ENCODE data around the gene TLR6. TPM values are rescaled to one million over a fixed set of nuclear protein-coding genes. Genes with fewer than 3 reads are reported as not detected.

Gene TLR6
- total and polyA plus RNA-seq, 4 donors, result 0.26 to 2.1 (median 1.3) TPM

DNA sequence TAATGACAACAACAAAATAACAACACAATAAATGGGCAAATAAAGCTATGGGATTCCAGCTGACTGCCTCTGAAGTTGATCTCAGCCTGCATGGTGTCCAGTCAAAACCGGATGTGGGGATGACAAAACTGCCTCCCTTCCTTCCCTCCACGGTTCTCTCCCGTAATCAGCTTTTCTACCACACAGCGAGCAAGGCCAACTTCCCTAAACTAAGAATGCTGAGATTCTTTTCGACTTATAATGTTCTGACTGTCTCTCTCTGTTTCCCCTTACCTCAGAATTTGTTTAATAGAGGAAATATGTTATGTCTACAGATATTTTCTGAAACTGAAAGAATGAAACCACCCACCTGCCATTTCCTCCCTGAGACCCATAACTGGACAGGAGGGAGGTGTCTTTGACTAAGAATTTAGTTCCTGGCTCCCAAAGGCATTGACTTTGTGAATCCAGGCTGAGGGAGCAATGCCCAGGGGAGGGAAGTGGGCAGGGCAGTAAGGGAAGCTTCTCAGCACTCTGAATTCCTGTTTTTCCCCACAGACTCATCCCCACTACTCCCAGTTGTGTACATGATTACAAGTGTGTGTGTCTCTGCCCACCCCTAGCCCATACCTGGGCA is 51.0 kb downstream of the TLR6 start (continued):
- TF ChIP-seq, protein P1, sequence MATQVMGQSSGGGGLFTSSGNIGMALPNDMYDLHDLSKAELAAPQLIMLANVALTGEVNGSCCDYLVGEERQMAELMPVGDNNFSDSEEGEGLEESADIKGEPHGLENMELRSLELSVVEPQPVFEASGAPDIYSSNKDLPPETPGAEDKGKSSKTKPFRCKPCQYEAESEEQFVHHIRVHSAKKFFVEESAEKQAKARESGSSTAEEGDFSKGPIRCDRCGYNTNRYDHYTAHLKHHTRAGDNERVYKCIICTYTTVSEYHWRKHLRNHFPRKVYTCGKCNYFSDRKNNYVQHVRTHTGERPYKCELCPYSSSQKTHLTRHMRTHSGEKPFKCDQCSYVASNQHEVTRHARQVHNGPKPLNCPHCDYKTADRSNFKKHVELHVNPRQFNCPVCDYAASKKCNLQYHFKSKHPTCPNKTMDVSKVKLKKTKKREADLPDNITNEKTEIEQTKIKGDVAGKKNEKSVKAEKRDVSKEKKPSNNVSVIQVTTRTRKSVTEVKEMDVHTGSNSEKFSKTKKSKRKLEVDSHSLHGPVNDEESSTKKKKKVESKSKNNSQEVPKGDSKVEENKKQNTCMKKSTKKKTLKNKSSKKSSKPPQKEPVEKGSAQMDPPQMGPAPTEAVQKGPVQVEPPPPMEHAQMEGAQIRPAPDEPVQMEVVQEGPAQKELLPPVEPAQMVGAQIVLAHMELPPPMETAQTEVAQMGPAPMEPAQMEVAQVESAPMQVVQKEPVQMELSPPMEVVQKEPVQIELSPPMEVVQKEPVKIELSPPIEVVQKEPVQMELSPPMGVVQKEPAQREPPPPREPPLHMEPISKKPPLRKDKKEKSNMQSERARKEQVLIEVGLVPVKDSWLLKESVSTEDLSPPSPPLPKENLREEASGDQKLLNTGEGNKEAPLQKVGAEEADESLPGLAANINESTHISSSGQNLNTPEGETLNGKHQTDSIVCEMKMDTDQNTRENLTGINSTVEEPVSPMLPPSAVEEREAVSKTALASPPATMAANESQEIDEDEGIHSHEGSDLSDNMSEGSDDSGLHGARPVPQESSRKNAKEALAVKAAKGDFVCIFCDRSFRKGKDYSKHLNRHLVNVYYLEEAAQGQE (IDR thresholded peaks at IDR 0.05), result no peak
- no peak for TF ChIP-seq HNF4A (conservative IDR thresholded peaks at IDR 0.05)
- no peak for TF ChIP-seq SP1 (IDR thresholded peaks at IDR 0.05)
- TF ChIP-seq FOXA1 (IDR thresholded peaks at IDR 0.05), result no peak
- no peak for TF ChIP-seq MAX (IDR thresholded peaks at IDR 0.05)

- Histone ChIP-seq H3K4me1 (ENCODE audit: control insufficient read depth in 4 of 4, insufficient read depth in 4 of 4, low read length in 3 of 4) (peaks cover 0 to 17% (median 6%) of the 10 kb centered on the region in 4 donors), H3K27ac (ENCODE audit: low read depth in 1 of 2, low read length in 2 of 2) (peak within 1 kb of the TSS; percentile 66 to 74), H3K36me3 (ENCODE audit: control insufficient read depth in 4 of 4, insufficient read depth in 3 of 4, low read depth in 1 of 4, low read length in 3 of 4) (peaks cover 0 to 9% (median 6%) of the 10 kb centered on the region in 4 donors), H3K27me3 (ENCODE audit: control insufficient read depth in 4 of 4, insufficient read depth in 4 of 4, low read length in 3 of 4) (no peaks in the 10 kb centered on the region), H3K9ac (ENCODE audit: low read depth in 1 of 2, low read length in 2 of 2) (peak within 1 kb of the TSS; percentile 53 to 96), H3K9me3 (ENCODE audit: control insufficient read depth in 4 of 4, low read length in 3 of 4) (no peaks in the 10 kb centered on the region), H3K4me3 (ENCODE audit: low read depth in 1 of 3, low read length in 3 of 3) (peak within 1 kb of the TSS; percentile 47 to 52 (median 50))
- 42% methylated on average over 7 of the region's 7 CpGs for WGBS
- TF ChIP-seq HNF4G (IDR thresholded peaks at IDR 0.05) (no peak), RAD21 (IDR thresholded peaks at IDR 0.05) (peak; percentile 82 to 86), YY1 (IDR thresholded peaks at IDR 0.05) (no peak), JUND (IDR thresholded peaks at IDR 0.05) (no peak), TAF1 (conservative IDR thresholded peaks at IDR 0.05) (peak; percentile 23), CTCF (IDR thresholded peaks at IDR 0.05; ENCODE audit: low read depth, low read length, missing input control) (peak; percentile 65)
- DNase-seq (ENCODE audit: low spot score), result no peak
Measured at GRCh38 chr4:38804654-38805295, 51.8 kb downstream of the TLR6 start, which contains the start of gene TLR1. Gene TLR1 (minus strand): TSS chr4:38804791. CDS start chr4:38798831, 5,960 bp downstream.

- Histone ChIP-seq H3K9ac (ENCODE audit: low read depth in 1 of 2, low read length in 2 of 2) (peak overlapping the region; percentile 53 to 96), H3K27me3 (ENCODE audit: control insufficient read depth in 4 of 4, insufficient read depth in 4 of 4, low read length in 3 of 4) (no peaks in the 10 kb centered on the region), H3K9me3 (ENCODE audit: control insufficient read depth in 4 of 4, low read length in 3 of 4) (no peaks in the 10 kb centered on the region), H3K4me1 (ENCODE audit: control insufficient read depth in 4 of 4, insufficient read depth in 4 of 4, low read length in 3 of 4) (peaks cover 0 to 17% (median 6%) of the 10 kb centered on the region in 4 donors), H3K36me3 (ENCODE audit: control insufficient read depth in 4 of 4, insufficient read depth in 3 of 4, low read depth in 1 of 4, low read length in 3 of 4) (peaks cover 0 to 12% (median 11%) of the 10 kb centered on the region in 4 donors), H3K4me3 (ENCODE audit: low read depth in 1 of 3, low read length in 3 of 3) (peak overlapping the region; percentile 47 to 52 (median 50)), H3K27ac (ENCODE audit: low read depth in 1 of 2, low read length in 2 of 2) (peak overlapping the region; percentile 66 to 74)
- DNase-seq (ENCODE audit: low spot score), result no peak
- TF ChIP-seq FOXA2 (IDR thresholded peaks at IDR 0.05), result no peak
- TF ChIP-seq SP1 (IDR thresholded peaks at IDR 0.05), result no peak
- TF ChIP-seq ATF3 (IDR thresholded peaks at IDR 0.05), result no peak
- no peak for TF ChIP-seq MAX (IDR thresholded peaks at IDR 0.05)
- TF ChIP-seq RXRA (IDR thresholded peaks at IDR 0.05), result peak in 1 of 2 donors; percentile 3
- TF ChIP-seq, protein P1 (IDR thresholded peaks at IDR 0.05), result no peak
- TF ChIP-seq NR2F2 (IDR thresholded peaks at IDR 0.05), result no peak
- WGBS, result 10% methylated on average over 6 of the region's 6 CpGs
Measured at GRCh38 chr4:38803833-38804653, 52.6 kb downstream of the TLR6 start.
